Measurements from ENCODE around the gene ATP6V1G2.
A peak's percentile ranks its signal among the peaks of the same experiment; 100 is the strongest.

The ATP6V1G2 gene

DNA sequence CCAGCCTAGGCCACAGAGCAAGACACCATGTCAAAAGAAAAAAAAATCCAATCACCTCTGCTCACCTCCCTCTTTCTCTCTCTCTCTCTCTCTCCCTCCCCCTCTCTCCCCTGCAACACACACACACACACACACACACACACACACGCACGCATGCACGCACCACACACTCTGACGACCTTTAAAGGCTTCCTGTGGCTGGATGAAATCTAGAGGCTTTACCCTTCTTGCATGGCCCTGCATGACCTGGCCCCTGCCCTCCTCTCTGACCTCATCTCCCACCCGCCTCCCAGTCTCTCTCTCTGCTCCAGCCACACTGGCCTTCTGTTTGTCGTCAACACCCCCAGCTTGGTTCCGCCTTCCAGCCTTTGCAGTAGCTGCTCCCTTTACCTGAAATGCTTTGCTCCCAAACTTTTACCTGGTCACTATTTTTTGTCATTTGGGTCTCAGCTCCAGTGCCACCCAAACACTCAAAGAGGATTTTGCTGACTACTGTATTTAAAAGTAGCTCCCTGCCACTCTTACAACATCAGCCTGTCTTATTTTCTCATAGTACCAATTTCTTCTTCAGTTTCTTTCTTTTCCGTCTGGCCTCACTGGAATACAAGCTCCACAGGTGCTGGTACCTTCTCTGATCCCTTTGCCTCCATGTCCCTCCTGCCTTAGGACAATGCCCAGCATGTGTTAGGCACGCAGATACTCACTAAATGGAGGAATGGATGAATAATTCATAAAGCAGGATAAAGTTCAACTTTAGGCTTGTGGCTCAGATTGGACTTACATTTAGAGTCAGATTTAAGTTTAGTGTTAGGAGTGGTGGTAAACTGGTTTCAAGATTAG lies 21.3 kb upstream of the ATP6V1G2 start:
- H3K36me3 ChIP-seq (ENCODE audit: control insufficient read depth in 2 of 2, insufficient read depth in 1 of 2, low read length in 2 of 2) = no peaks in the 10 kb centered on the region
- CTCF ChIA-PET = interaction anchor here (0.9 to 6.5 kb wide), 7 partner anchors 13 to 385 kb away, joined by 3 to 71 read pairs (median 4); partner anchors contain the start of genes ATP6V1G2 and LTB
- POLR2A ChIA-PET = interaction anchor here (0.6 kb wide), 1 partner anchor 436 kb away, joined by 3 read pairs; no protein-coding TSS in a partner anchor
- H3K27ac ChIP-seq (ENCODE audit: extremely low read depth, low read depth, low read length) = no peak overlapping the region
- no peaks in the 10 kb centered on the region for H3K9me3 ChIP-seq (ENCODE audit: control insufficient read depth, insufficient read depth, low read depth, low read length)
- no peak overlapping the region for H3K4me3 ChIP-seq (ENCODE audit: low read depth, low read length)
- H3K4me1 ChIP-seq (ENCODE audit: control insufficient read depth, insufficient read depth, low read length) = no peaks in the 10 kb centered on the region
- TF ChIP-seq ZFHX2 (tag by site-specific recombination; conservative IDR thresholded peaks at IDR 0.05) (0 out of 2 replicates have a peak, but pooled peaks have one; percentile 35), ZNF549 (tag by site-specific recombination; IDR thresholded peaks at IDR 0.05) (no peak), SCRT2 (tag by site-specific recombination; IDR thresholded peaks at IDR 0.05) (peak; percentile 31; the same call in 1 of the 2 replicates), ZNF398 (tag by site-specific recombination; IDR thresholded peaks at IDR 0.05) (peak; percentile 69), ZSCAN4 (tag by site-specific recombination; IDR thresholded peaks at IDR 0.05) (peak; percentile 91), ZNF292 (tag by site-specific recombination; IDR thresholded peaks at IDR 0.05; ENCODE audit: borderline replicate concordance, low read depth) (no peak), EGR2 (tag by site-specific recombination; IDR thresholded peaks at IDR 0.05; ENCODE audit: low read depth) (peak; percentile 74)

DNA sequence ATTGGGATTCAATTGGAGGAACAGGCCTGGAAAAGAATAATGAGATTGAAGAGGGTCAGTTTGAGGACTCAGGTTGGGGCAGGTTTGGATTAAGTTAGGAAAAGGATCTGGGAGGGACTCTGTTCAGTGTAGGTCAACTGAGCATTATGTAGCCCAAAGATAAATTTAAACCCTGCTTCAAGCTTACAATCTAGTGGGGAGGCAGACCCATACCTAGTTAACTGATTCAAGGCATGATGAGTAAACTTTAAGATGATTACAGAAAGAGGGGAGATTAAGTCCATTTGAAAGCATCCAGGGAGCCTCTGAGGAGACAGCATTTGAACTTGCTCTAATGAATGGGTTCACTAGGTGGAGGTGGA lies 14.3 kb upstream of the ATP6V1G2 start:
- H3K9me3 ChIP-seq (ENCODE audit: control insufficient read depth, insufficient read depth, low read depth, low read length) = no peaks in the 10 kb centered on the region
- no peak overlapping the region for H3K27ac ChIP-seq (ENCODE audit: extremely low read depth, low read depth, low read length)
- POLR2A ChIA-PET = interaction anchor here (1.0 to 1.3 kb wide), 2 partner anchors 18 to 19 kb away, joined by 3 read pairs; partner anchors contain the start of gene DDX39B
- no peak overlapping the region for H3K4me3 ChIP-seq (ENCODE audit: low read depth, low read length)
- CTCF ChIA-PET = interaction anchor here (1.0 to 4.1 kb wide), 4 partner anchors 13 to 37 kb away, joined by 3 to 29 read pairs (median 6); partner anchors contain the start of gene ATP6V1G2
- TF ChIP-seq ZNF776 (tag by site-specific recombination; IDR thresholded peaks at IDR 0.05; ENCODE audit: borderline replicate concordance) (no peak), PATZ1 (tag by site-specific recombination; IDR thresholded peaks at IDR 0.05) (no peak), ZNF510 (tag by site-specific recombination; IDR thresholded peaks at IDR 0.05; ENCODE audit: insufficient replicate concordance) (no peak), ZNF391 (tag by site-specific recombination; IDR thresholded peaks at IDR 0.05; ENCODE audit: borderline replicate concordance, low read depth) (no peak), ZNF600 (tag by site-specific recombination; IDR thresholded peaks at IDR 0.05) (no peak), ZFP41 (tag by site-specific recombination; IDR thresholded peaks at IDR 0.05; ENCODE audit: borderline replicate concordance) (no peak), INSM2 (tag by site-specific recombination; IDR thresholded peaks at IDR 0.05) (no peak), ZNF16 (tag by site-specific recombination; IDR thresholded peaks at IDR 0.05; ENCODE audit: low read depth) (no peak), ZBTB44 (tag by site-specific recombination; IDR thresholded peaks at IDR 0.05) (no peak), ZNF221 (tag by site-specific recombination; IDR thresholded peaks at IDR 0.05; ENCODE audit: borderline replicate concordance) (no peak), ZNF10 (tag by site-specific recombination; IDR thresholded peaks at IDR 0.05) (no peak), REPIN1 (tag by site-specific recombination; IDR thresholded peaks at IDR 0.05; ENCODE audit: low read depth) (no peak)
- TF ChIP-seq, protein P1, sequence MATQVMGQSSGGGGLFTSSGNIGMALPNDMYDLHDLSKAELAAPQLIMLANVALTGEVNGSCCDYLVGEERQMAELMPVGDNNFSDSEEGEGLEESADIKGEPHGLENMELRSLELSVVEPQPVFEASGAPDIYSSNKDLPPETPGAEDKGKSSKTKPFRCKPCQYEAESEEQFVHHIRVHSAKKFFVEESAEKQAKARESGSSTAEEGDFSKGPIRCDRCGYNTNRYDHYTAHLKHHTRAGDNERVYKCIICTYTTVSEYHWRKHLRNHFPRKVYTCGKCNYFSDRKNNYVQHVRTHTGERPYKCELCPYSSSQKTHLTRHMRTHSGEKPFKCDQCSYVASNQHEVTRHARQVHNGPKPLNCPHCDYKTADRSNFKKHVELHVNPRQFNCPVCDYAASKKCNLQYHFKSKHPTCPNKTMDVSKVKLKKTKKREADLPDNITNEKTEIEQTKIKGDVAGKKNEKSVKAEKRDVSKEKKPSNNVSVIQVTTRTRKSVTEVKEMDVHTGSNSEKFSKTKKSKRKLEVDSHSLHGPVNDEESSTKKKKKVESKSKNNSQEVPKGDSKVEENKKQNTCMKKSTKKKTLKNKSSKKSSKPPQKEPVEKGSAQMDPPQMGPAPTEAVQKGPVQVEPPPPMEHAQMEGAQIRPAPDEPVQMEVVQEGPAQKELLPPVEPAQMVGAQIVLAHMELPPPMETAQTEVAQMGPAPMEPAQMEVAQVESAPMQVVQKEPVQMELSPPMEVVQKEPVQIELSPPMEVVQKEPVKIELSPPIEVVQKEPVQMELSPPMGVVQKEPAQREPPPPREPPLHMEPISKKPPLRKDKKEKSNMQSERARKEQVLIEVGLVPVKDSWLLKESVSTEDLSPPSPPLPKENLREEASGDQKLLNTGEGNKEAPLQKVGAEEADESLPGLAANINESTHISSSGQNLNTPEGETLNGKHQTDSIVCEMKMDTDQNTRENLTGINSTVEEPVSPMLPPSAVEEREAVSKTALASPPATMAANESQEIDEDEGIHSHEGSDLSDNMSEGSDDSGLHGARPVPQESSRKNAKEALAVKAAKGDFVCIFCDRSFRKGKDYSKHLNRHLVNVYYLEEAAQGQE (tag by site-specific recombination; IDR thresholded peaks at IDR 0.05) = no peak
- H3K4me1 ChIP-seq (ENCODE audit: control insufficient read depth, insufficient read depth, low read length) = no peaks in the 10 kb centered on the region
- H3K36me3 ChIP-seq (ENCODE audit: control insufficient read depth in 2 of 2, insufficient read depth in 1 of 2, low read length in 2 of 2) = peaks cover 0 to 52% of the 10 kb centered on the region in 2 experiments; a peak in 2 of 3 replicates

Data from HEK293 (cell line).